Skeletal muscle satellite cell (primary cell): ENCODE data around the gene CHPF.

Experiments used
- H3K27me3 ChIP-seq: 2 replicates; pipeline ENCODE4 v1.7.0; 2013; ENCODE audit warnings: low read length; ENCODE audit not compliant: control insufficient read depth, insufficient read depth
- H3K36me3 ChIP-seq: 2 replicates; pipeline ENCODE4 v1.7.0; 2013; ENCODE audit warnings: mild to moderate bottlenecking, control low read depth, low read length; ENCODE audit not compliant: insufficient read depth
- H3K4me1 ChIP-seq: 2 replicates; pipeline ENCODE4 v1.7.0; 2013; ENCODE audit warnings: low read length; ENCODE audit not compliant: control insufficient read depth, insufficient read depth
- H3K4me2 ChIP-seq: 2 replicates; pipeline ENCODE4 v1.7.0; 2013; ENCODE audit warnings: mild to moderate bottlenecking, low read length
- H3K4me3 ChIP-seq: 2 replicates; pipeline ENCODE4 v1.7.0; 2013; ENCODE audit warnings: low read length
- H3K9ac ChIP-seq: 2 replicates; pipeline ENCODE4 v1.7.0; 2013; ENCODE audit warnings: mild to moderate bottlenecking, low read depth, low read length, moderate library complexity
- H3K9me3 ChIP-seq: replicated peaks from 2 replicates; pipeline ENCODE4 v1.7.0; 2013; ENCODE audit warnings: mild to moderate bottlenecking, control low read depth, low read length

Gene CHPF

GRCh38 chr2:219565130-219566080 is 21.8 kb upstream of the CHPF start:
- H3K4me1 ChIP-seq: peaks cover 10% of the 10 kb centered on the region
- H3K36me3 ChIP-seq: peaks cover 24% of the 10 kb centered on the region
- H3K9ac ChIP-seq: no peak overlapping the region
- no peaks in the 10 kb centered on the region for H3K9me3 ChIP-seq
- H3K4me2 ChIP-seq: no peak overlapping the region
- no peak overlapping the region for H3K4me3 ChIP-seq
- no peaks in the 10 kb centered on the region for H3K27me3 ChIP-seq

- no peak overlapping the region for H3K9ac ChIP-seq
These were observed 19.8 kb upstream of the CHPF start for GRCh38 chr2:219563271-219563928.

GRCh38 chr2:219562049-219563020 is 18.7 kb upstream of the CHPF start:
- Histone ChIP-seq H3K4me1 (no peaks in the 10 kb centered on the region), H3K36me3 (peaks cover 8% of the 10 kb centered on the region), H3K9me3 (no peaks in the 10 kb centered on the region), H3K27me3 (no peaks in the 10 kb centered on the region), H3K4me2 (no peak overlapping the region), H3K4me3 (no peak overlapping the region), H3K9ac (no peak overlapping the region)

More at GRCh38 chr2:219563271-219563928, 19.8 kb upstream of the CHPF start:
- H3K4me1 ChIP-seq: no peaks in the 10 kb centered on the region
- no peaks in the 10 kb centered on the region for H3K9me3 ChIP-seq
- no peaks in the 10 kb centered on the region for H3K27me3 ChIP-seq
- H3K4me3 ChIP-seq: no peak overlapping the region
- no peak overlapping the region for H3K4me2 ChIP-seq
- peaks cover 14% of the 10 kb centered on the region for H3K36me3 ChIP-seq

GRCh38 chr2:219561179-219562048 is 17.8 kb upstream of the CHPF start:
- H3K4me3 ChIP-seq: no peak overlapping the region
- H3K36me3 ChIP-seq: peaks cover 3% of the 10 kb centered on the region
- no peak overlapping the region for H3K9ac ChIP-seq
- H3K4me2 ChIP-seq: no peak overlapping the region
- H3K9me3 ChIP-seq: no peaks in the 10 kb centered on the region
- no peaks in the 10 kb centered on the region for H3K4me1 ChIP-seq
- H3K27me3 ChIP-seq: no peaks in the 10 kb centered on the region

- no peaks in the 10 kb centered on the region for H3K9me3 ChIP-seq
- H3K4me3 ChIP-seq: no peak overlapping the region
- peaks cover 3% of the 10 kb centered on the region for H3K36me3 ChIP-seq
- no peak overlapping the region for H3K9ac ChIP-seq
- no peak overlapping the region for H3K4me2 ChIP-seq
- no peaks in the 10 kb centered on the region for H3K4me1 ChIP-seq
- H3K27me3 ChIP-seq: no peaks in the 10 kb centered on the region
These were observed 17.2 kb upstream of the CHPF start for GRCh38 chr2:219560893-219561178.

- Histone ChIP-seq H3K4me2 (no peak overlapping the region), H3K9ac (no peak overlapping the region), H3K9me3 (no peaks in the 10 kb centered on the region), H3K4me3 (no peak overlapping the region), H3K27me3 (no peaks in the 10 kb centered on the region), H3K36me3 (peaks cover 3% of the 10 kb centered on the region), H3K4me1 (no peaks in the 10 kb centered on the region)
These were observed 16.7 kb upstream of the CHPF start for GRCh38 chr2:219560037-219560892.

GRCh38 chr2:219559156-219559915 is 15.7 kb upstream of the CHPF start:
- Histone ChIP-seq H3K27me3 (no peaks in the 10 kb centered on the region), H3K9ac (no peak overlapping the region), H3K4me2 (no peak overlapping the region), H3K4me1 (no peaks in the 10 kb centered on the region), H3K9me3 (no peaks in the 10 kb centered on the region), H3K36me3 (no peaks in the 10 kb centered on the region), H3K4me3 (no peak overlapping the region)

- H3K4me2 ChIP-seq: no peak overlapping the region
- H3K4me3 ChIP-seq: no peak overlapping the region
- H3K4me1 ChIP-seq: peaks cover 1% of the 10 kb centered on the region
- no peak overlapping the region for H3K9ac ChIP-seq
- H3K36me3 ChIP-seq: no peaks in the 10 kb centered on the region
- H3K27me3 ChIP-seq: no peaks in the 10 kb centered on the region
- H3K9me3 ChIP-seq: no peaks in the 10 kb centered on the region
These were observed 14.5 kb upstream of the CHPF start for GRCh38 chr2:219557791-219558785.

GRCh38 chr2:219557320-219557719 is 13.7 kb upstream of the CHPF start:
- H3K4me3 ChIP-seq: no peak overlapping the region

More at GRCh38 chr2:219557320-219557719, 13.7 kb upstream of the CHPF start:
- no peak overlapping the region for H3K9ac ChIP-seq
- H3K9me3 ChIP-seq: no peaks in the 10 kb centered on the region
- H3K27me3 ChIP-seq: no peaks in the 10 kb centered on the region
- peaks cover 6% of the 10 kb centered on the region for H3K4me1 ChIP-seq
- no peaks in the 10 kb centered on the region for H3K36me3 ChIP-seq
- H3K4me2 ChIP-seq: no peak overlapping the region
